ENCODE results near the gene ILK.

DNA sequence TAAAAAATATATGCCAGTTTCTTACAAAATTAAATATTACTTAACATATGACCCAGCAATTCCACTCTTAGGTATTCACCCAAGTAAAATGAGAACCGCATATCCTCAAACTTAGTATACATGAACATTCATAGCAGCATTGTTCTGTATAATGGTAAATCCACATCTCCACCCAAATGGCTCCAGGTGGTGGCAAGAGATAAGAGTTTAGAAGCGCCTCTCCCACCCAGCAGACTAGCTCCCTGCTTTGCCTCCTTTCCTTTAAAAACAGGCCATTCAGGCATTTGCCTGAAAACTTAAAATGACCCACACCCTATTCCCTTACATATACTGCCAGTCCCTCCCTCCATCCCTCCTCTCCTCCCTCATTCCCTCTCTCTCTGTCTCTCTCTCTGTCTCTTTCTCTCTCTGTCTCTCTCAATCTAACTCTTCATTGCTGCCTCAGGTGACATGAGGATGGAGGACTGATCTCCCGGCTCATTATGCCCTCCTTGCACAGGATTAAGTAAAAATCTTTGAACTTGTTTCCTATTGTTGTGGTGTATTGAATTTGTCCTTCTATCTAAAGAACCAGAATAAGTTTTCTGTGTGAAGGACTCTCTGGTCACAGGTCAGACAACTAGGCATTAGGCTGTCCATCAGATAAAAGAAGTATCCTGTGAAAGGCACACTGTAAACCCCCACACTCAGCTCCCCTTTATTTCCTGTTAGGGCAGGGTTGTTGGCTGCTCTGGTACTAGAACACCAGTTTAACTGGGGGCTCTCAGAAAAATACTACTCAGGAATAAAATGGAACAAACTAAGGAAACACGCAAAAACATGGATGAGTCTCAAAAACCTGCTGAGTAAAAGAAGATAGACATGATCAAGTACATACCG lies 48.5 kb upstream of the ILK start:
- TF ChIP-seq EZH2 (IDR thresholded peaks at IDR 0.05; ENCODE audit: borderline replicate concordance, low read depth, low read length, poor library complexity, severe bottlenecking), result no peak
- TF ChIP-seq, protein P1, sequence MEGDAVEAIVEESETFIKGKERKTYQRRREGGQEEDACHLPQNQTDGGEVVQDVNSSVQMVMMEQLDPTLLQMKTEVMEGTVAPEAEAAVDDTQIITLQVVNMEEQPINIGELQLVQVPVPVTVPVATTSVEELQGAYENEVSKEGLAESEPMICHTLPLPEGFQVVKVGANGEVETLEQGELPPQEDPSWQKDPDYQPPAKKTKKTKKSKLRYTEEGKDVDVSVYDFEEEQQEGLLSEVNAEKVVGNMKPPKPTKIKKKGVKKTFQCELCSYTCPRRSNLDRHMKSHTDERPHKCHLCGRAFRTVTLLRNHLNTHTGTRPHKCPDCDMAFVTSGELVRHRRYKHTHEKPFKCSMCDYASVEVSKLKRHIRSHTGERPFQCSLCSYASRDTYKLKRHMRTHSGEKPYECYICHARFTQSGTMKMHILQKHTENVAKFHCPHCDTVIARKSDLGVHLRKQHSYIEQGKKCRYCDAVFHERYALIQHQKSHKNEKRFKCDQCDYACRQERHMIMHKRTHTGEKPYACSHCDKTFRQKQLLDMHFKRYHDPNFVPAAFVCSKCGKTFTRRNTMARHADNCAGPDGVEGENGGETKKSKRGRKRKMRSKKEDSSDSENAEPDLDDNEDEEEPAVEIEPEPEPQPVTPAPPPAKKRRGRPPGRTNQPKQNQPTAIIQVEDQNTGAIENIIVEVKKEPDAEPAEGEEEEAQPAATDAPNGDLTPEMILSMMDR (conservative IDR thresholded peaks at IDR 0.05; ENCODE audit: low read depth, low read length), result no peak
